Hematopoietic multipotent progenitor cell treated with erythropoietin and hydrocortisone succinate and interleukin-3 and kit ligand, for 4 days (in vitro differentiated cells): ENCODE measurements around the gene STEAP3.

Experiments used
- DNase-seq: peaks from one replicate; pipeline ENCODE4 v3.0.0-alpha.2; 2015

Gene STEAP3

GRCh38 chr2:119227346-119227745 lies 3.7 kb downstream of the STEAP3 start:
- no peak for DNase-seq

- DNase-seq = no peak
Observed at GRCh38 chr2:119228136-119228535, 4.5 kb downstream of the STEAP3 start.

GRCh38 chr2:119228964-119229363 lies 5.3 kb downstream of the STEAP3 start:
- no peak for DNase-seq

- DNase-seq = no peak
Observed at GRCh38 chr2:119229716-119230115, 6.1 kb downstream of the STEAP3 start.

GRCh38 chr2:119230219-119231185 lies 6.9 kb downstream of the STEAP3 start:
- DNase-seq = no peak

GRCh38 chr2:119231975-119232665 lies 8.5 kb downstream of the STEAP3 start:
- DNase-seq = no peak

GRCh38 chr2:119232666-119232993 lies 9.0 kb downstream of the STEAP3 start:
- no peak for DNase-seq

- no peak for DNase-seq
Observed at GRCh38 chr2:119233326-119234020, 9.8 kb downstream of the STEAP3 start.

- DNase-seq = peak; percentile 61
Observed at GRCh38 chr2:119234021-119235019, 10.7 kb downstream of the STEAP3 start.

GRCh38 chr2:119236796-119237195 lies 13.2 kb downstream of the STEAP3 start:
- no peak for DNase-seq

- DNase-seq = no peak
Observed at GRCh38 chr2:119240311-119241204, 16.9 kb downstream of the STEAP3 start.

GRCh38 chr2:119241205-119241532 lies 17.5 kb downstream of the STEAP3 start:
- DNase-seq = no peak

GRCh38 chr2:119242276-119243119 lies 18.9 kb downstream of the STEAP3 start:
- no peak for DNase-seq

- no peak for DNase-seq
Observed at GRCh38 chr2:119243621-119244020, 20.0 kb downstream of the STEAP3 start.

- DNase-seq = no peak
Observed at GRCh38 chr2:119245076-119245840, 21.6 kb downstream of the STEAP3 start.

- no peak for DNase-seq
Observed at GRCh38 chr2:119245841-119246230, 22.2 kb downstream of the STEAP3 start.

- DNase-seq = no peak
Observed at GRCh38 chr2:119246884-119247843, 23.5 kb downstream of the STEAP3 start.

GRCh38 chr2:119247844-119248271 lies 24.2 kb downstream of the STEAP3 start:
- DNase-seq = no peak
